ENCODE measurements around the gene DPM1. TPM values are rescaled to one million over a fixed set of nuclear protein-coding genes. Genes with fewer than 3 reads are reported as not detected.
"Not testable (repeated sequence)": the region's sequence is repeated elsewhere in the genome, so short reads cannot be mapped to it uniquely, and the experiment has no call there.

DPM1 gene
- total RNA-seq, 2 experiments from 2014 or later: 77.6 to 80.8 TPM

GRCh38 chr20:50981714-50982048, 23.3 kb upstream of the DPM1 start:
- POLR2A ChIA-PET: interaction anchor here (0.6 to 1.5 kb wide), 2 partner anchors 187 to 559 kb away, joined by 3 read pairs; partner anchors contain the start of gene BCAS4
- CTCF ChIA-PET: interaction anchor here (0.7 to 3.4 kb wide), 14 partner anchors 8 to 390 kb away, joined by 3 to 25 read pairs (median 4); partner anchors contain the start of genes BCAS4, DPM1 and MOCS3

GRCh38 chr20:50980851-50981713, 22.8 kb upstream of the DPM1 start:
- CTCF ChIA-PET: interaction anchor here (0.7 to 3.4 kb wide), 16 partner anchors 8 to 391 kb away, joined by 3 to 25 read pairs (median 3); partner anchors contain the start of genes BCAS4, DPM1 and MOCS3
- POLR2A ChIA-PET: interaction anchor here (0.6 to 1.5 kb wide), 3 partner anchors 23 to 560 kb away, joined by 3 to 4 read pairs (median 3); partner anchors contain the start of genes BCAS4 and DPM1

GRCh38 chr20:50980071-50980681, 21.8 kb upstream of the DPM1 start:
- POLR2A ChIA-PET: interaction anchor here (1.3 kb wide), 1 partner anchor 22 kb away, joined by 4 read pairs; the partner anchor contains the start of gene DPM1
- CTCF ChIA-PET: interaction anchor here (0.5 to 3.0 kb wide), 8 partner anchors 13 to 378 kb away, joined by 3 to 12 read pairs (median 5); partner anchors contain the start of gene BCAS4

GRCh38 chr20:50978533-50978932, 20.2 kb upstream of the DPM1 start:
- POLR2A ChIA-PET: interaction anchor here (0.6 kb wide), 2 partner anchors 315 to 638 kb away, joined by 3 to 4 read pairs; no protein-coding TSS in a partner anchor
- CTCF ChIA-PET: not testable (repeated sequence)

- CTCF ChIA-PET: interaction anchor here (1.2 kb wide), 1 partner anchor 10 kb away, joined by 4 read pairs; no protein-coding TSS in a partner anchor
- POLR2A ChIA-PET: no interaction called here
Measured at GRCh38 chr20:50977066-50978021, 19.0 kb upstream of the DPM1 start.

GRCh38 chr20:50975701-50976330, 17.5 kb upstream of the DPM1 start:
- ChIA-PET POLR2A (no interaction called here), CTCF (no interaction called here)

GRCh38 chr20:50969912-50970311, 11.6 kb upstream of the DPM1 start:
- ChIA-PET POLR2A (no interaction called here), CTCF (no interaction called here)

GRCh38 chr20:50969435-50969834, 11.1 kb upstream of the DPM1 start:
- CTCF ChIA-PET: no interaction called here
- POLR2A ChIA-PET: no interaction called here

- CTCF ChIA-PET: no interaction called here
- POLR2A ChIA-PET: no interaction called here
Measured at GRCh38 chr20:50968289-50968688, 10.0 kb upstream of the DPM1 start.

- CTCF ChIA-PET: no interaction called here
- POLR2A ChIA-PET: no interaction called here
Measured at GRCh38 chr20:50967586-50967985, 9.3 kb upstream of the DPM1 start.

GRCh38 chr20:50959543-50960126, 1.3 kb upstream of the DPM1 start:
- POLR2A ChIA-PET: no interaction called here
- CTCF ChIA-PET: interaction anchor here (2.7 kb wide), 1 partner anchor 28 kb away, joined by 16 read pairs; the partner anchor contains the start of gene ADNP

GRCh38 chr20:50958615-50959542, 547 bp upstream of the DPM1 start, which contains the start of gene MOCS3:
Gene MOCS3, plus strand, starts transcription at chr20:50958818. Its CDS starts 25 bp downstream, at chr20:50958843.
- POLR2A ChIA-PET: interaction anchor here (1.2 to 2.8 kb wide), 5 partner anchors 22 to 169 kb away, joined by 3 to 44 read pairs (median 4); partner anchors contain the start of genes ADNP and BCAS4
- CTCF ChIA-PET: interaction anchor here (1.3 to 2.7 kb wide), 6 partner anchors 17 to 164 kb away, joined by 3 to 16 read pairs (median 6); partner anchors contain the start of genes ADNP and BCAS4

GRCh38 chr20:50957276-50957675, 1.1 kb downstream of the DPM1 start:
- POLR2A ChIA-PET: interaction anchor here (0.7 to 2.8 kb wide), 4 partner anchors 26 to 170 kb away, joined by 3 to 44 read pairs (median 11); partner anchors contain the start of genes ADNP and BCAS4
- CTCF ChIA-PET: interaction anchor here (1.1 to 2.7 kb wide), 5 partner anchors 16 to 164 kb away, joined by 4 to 16 read pairs (median 6); partner anchors contain the start of genes ADNP and BCAS4

- POLR2A ChIA-PET: no interaction called here
- CTCF ChIA-PET: no interaction called here
Measured at GRCh38 chr20:50953821-50954220, 4.5 kb downstream of the DPM1 start.

- POLR2A ChIA-PET: no interaction called here
- CTCF ChIA-PET: no interaction called here
Measured at GRCh38 chr20:50953196-50953595, 5.1 kb downstream of the DPM1 start.

- CTCF ChIA-PET: interaction anchor here (0.5 kb wide), 1 partner anchor 19 kb away, joined by 3 read pairs; no protein-coding TSS in a partner anchor
- POLR2A ChIA-PET: no interaction called here
Measured at GRCh38 chr20:50948132-50948785, 10.1 kb downstream of the DPM1 start.

All from activated CD8-positive, alpha-beta memory T cell treated with anti-CD3 and anti-CD28 coated beads for 36 hours (primary cell).